PC-9 (cell line): ENCODE data around the gene ANTXR2. TPM values are rescaled to one million over a fixed set of nuclear protein-coding genes. Genes with fewer than 3 reads are reported as not detected.

ENCODE experiments used
- BruUV-seq: library from RNA; stranded (reverse); fragments of 400-500 nt; replicated peaks from 2 replicates; lab custom pipeline; 2021; lab: Mats Ljungman, UMichigan
- CTCF ChIA-PET: fragments of 300-600 bp; sonication (Branson Sonifier 250); formaldehyde crosslinking; loops from one replicate; lab custom pipeline; 2022; ENCODE audit warnings: antibody characterized with exemption; lab: Charles Lee
- POLR2A ChIA-PET: fragments of 300-600 bp; sonication (Branson Sonifier 250); formaldehyde crosslinking; loops from one replicate; lab custom pipeline; 2022; ENCODE audit warnings: antibody characterized with exemption; ENCODE audit not compliant: unreplicated experiment; lab: Charles Lee
- DNase-seq, 2 experiments: peaks; one replicate each; pipeline versions ENCODE4 v3.0.0 to v3.0.0-alpha.2; 2015 to 2022; ENCODE audit warnings: mixed read lengths in 1 of 2
- H2AFZ ChIP-seq: fragments of 200-600 bp; sonication (generic); 2 replicates; pipeline ENCODE4 v1.8.1; 2017; ENCODE audit warnings: antibody characterized with exemption
- H3F3A ChIP-seq: fragments of 200-600 bp; sonication (generic); 2 replicates; pipeline ENCODE4 v1.8.1; 2017; ENCODE audit warnings: antibody characterized with exemption, mild to moderate bottlenecking, low read depth; ENCODE audit not compliant: insufficient read depth
- H3K27ac ChIP-seq: fragments of 200-600 bp; sonication (generic); 2 replicates; pipeline ENCODE4 v1.6.1; 2016; ENCODE audit warnings: mixed run types
- H3K27me3 ChIP-seq: fragments of 200-600 bp; sonication (generic); 2 replicates; pipeline ENCODE4 v1.6.1; 2016; ENCODE audit warnings: low read depth, mixed run types; ENCODE audit not compliant: insufficient read depth
- H3K36me3 ChIP-seq: fragments of 200-600 bp; sonication (generic); 2 replicates; pipeline ENCODE4 v1.6.1; 2016; ENCODE audit warnings: low read depth, mixed run types
- H3K4me1 ChIP-seq: fragments of 200-600 bp; sonication (generic); replicated peaks from 2 replicates; pipeline ENCODE4 v1.6.1; 2016; ENCODE audit warnings: mixed run types; ENCODE audit not compliant: insufficient read depth
- H3K4me2 ChIP-seq: fragments of 200-600 bp; sonication (generic); 2 replicates; pipeline ENCODE4 v1.6.1; 2017; ENCODE audit warnings: mixed run types
- H3K4me3 ChIP-seq: fragments of 200-600 bp; sonication (generic); 2 replicates; pipeline ENCODE4 v1.6.1; 2016; ENCODE audit warnings: mixed run types
- H3K79me2 ChIP-seq: fragments of 200-600 bp; sonication (generic); 2 replicates; pipeline ENCODE4 v1.6.1; 2017; ENCODE audit warnings: low read depth, mixed run types
- H3K9me2 ChIP-seq: fragments of 200-600 bp; sonication (generic); 2 replicates; pipeline ENCODE4 v1.8.1; 2017; ENCODE audit warnings: mild to moderate bottlenecking; ENCODE audit not compliant: insufficient read depth
- H3K9me3 ChIP-seq: fragments of 200-600 bp; sonication (generic); 2 replicates; pipeline ENCODE4 v1.8.1; 2016; ENCODE audit warnings: low read depth; ENCODE audit not compliant: insufficient read depth
- H4K20me1 ChIP-seq: fragments of 200-600 bp; sonication (generic); 2 replicates; pipeline ENCODE4 v1.8.1; 2017; ENCODE audit not compliant: insufficient read depth
- CTCF ChIP-seq: fragments of 200-600 bp; sonication (generic); conservative IDR thresholded peaks from 2 replicates; pipeline ENCODE4 v1.6.1; 2017; ENCODE audit warnings: mixed run types, antibody characterized with exemption, mild to moderate bottlenecking, moderate library complexity
- EZH2 ChIP-seq: fragments of 200-600 bp; sonication (generic); IDR thresholded peaks from 2 replicates; pipeline ENCODE4 v1.8.0; 2017; ENCODE audit warnings: antibody characterized with exemption, low read depth
- intact Hi-C: fragments of 100-400 bp; cut with micrococcal nuclease; formaldehyde crosslinking; loops from one replicate; pipeline ENCODE4 v1.10.0; 2022; ENCODE audit not compliant: unreplicated experiment
- total RNA-seq: library from RNA; stranded (reverse); gene quantifications from 2 replicates; pipeline ENCODE4 v1.2.3, GENCODE V29; 2021

Gene ANTXR2
- total RNA-seq, 1 experiment from 2014 or later = 2.0 TPM

DNA sequence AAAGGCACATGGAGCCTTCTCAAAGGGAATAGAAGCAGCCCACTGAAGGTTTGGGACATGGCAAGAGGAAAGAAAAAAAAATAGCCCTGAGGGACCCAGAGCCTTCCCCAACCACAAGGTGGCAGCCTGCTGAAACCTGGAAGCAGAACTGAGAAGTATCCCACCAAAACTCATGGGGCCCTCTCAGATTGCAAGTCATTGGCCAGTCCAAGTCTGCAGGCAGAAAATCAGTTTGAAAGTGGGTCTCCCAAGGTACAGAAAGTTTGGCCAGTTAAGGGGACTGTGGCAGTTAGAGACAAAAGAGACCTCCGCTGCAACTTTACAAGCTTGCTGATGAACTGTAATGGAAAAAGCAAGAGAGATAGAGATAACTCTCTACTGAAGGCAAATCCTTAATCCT lies 155.8 kb downstream of the ANTXR2 start:
- TF ChIP-seq EZH2 (no peak), CTCF (peak; percentile 63)
- ChIA-PET CTCF (no interaction called here), POLR2A (no interaction called here)
- Histone ChIP-seq H3K79me2 (no peaks in the 10 kb centered on the region), H2AFZ (no peak overlapping the region), H3K4me3 (no peak overlapping the region), H3K9me3 (no peaks in the 10 kb centered on the region), H3K4me1 (no peaks in the 10 kb centered on the region), H3K9me2 (no peaks in the 10 kb centered on the region), H3K36me3 (no peaks in the 10 kb centered on the region), H3F3A (no peaks in the 10 kb centered on the region), H3K4me2 (no peak overlapping the region), H4K20me1 (no peaks in the 10 kb centered on the region), H3K27me3 (no peaks in the 10 kb centered on the region), H3K27ac (no peak overlapping the region)
- intact Hi-C loops = no loop called here
- no TSS peak for BruUV-seq
- peak in 1 of 2 experiments; percentile 28 for DNase-seq

DNA sequence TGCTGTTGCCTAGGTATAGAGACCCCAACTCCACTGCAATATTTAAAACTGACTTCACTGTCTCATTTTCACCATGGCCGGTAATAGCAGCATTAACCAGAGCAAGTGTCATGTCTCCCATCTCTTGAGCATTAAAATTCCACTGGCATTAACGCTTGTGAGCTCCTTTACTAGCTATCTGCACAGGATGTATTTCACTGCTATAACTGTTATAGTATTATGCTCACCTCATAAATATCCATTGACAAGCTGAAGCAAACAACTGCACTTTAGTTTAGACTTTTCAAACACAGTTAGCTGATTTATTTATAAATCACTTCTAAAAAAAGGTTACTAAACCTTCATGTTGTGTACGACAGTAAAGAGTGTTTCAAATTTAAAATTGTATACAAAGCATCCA lies 157.8 kb downstream of the ANTXR2 start:
- Histone ChIP-seq H3K27me3 (no peaks in the 10 kb centered on the region), H4K20me1 (no peaks in the 10 kb centered on the region), H3F3A (no peaks in the 10 kb centered on the region), H3K9me3 (no peaks in the 10 kb centered on the region), H3K4me2 (no peak overlapping the region), H3K27ac (no peak overlapping the region), H3K4me3 (no peak overlapping the region), H2AFZ (no peak overlapping the region), H3K79me2 (no peaks in the 10 kb centered on the region), H3K4me1 (no peaks in the 10 kb centered on the region), H3K36me3 (no peaks in the 10 kb centered on the region), H3K9me2 (no peaks in the 10 kb centered on the region)
- ChIA-PET CTCF (no interaction called here), POLR2A (no interaction called here)
- intact Hi-C loops = no loop called here
- BruUV-seq = no TSS peak
- TF ChIP-seq EZH2 (no peak), CTCF (no peak)
- DNase-seq = no peak

DNA sequence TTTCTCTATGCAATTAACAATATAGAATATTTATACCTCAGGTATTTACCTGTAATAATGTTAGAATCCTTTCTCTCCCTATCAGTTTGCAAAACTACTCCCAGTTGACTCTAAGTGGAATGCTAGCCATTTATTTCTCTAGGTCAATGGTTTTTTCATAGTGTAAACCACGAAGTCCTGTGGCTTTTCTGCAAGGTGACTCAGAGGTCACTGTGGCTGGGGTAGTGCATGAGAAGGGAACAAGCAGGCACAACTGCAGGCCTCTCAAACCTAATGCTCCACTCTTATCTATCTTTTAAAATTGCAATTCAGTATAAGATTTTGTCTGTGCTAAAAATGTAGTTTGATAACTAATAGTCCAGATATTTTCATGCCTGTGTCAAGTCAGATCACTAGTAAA lies 159.4 kb downstream of the ANTXR2 start:
- Histone ChIP-seq H3K27me3 (no peaks in the 10 kb centered on the region), H3K79me2 (no peaks in the 10 kb centered on the region), H3K4me1 (no peaks in the 10 kb centered on the region), H3K9me3 (no peaks in the 10 kb centered on the region), H3K4me2 (no peak overlapping the region), H3K27ac (no peak overlapping the region), H3F3A (no peaks in the 10 kb centered on the region), H2AFZ (no peak overlapping the region), H3K4me3 (no peak overlapping the region), H4K20me1 (no peaks in the 10 kb centered on the region), H3K36me3 (no peaks in the 10 kb centered on the region), H3K9me2 (no peaks in the 10 kb centered on the region)
- intact Hi-C loops = no loop called here
- CTCF ChIA-PET = no interaction called here
- no peak for DNase-seq
- no TSS peak for BruUV-seq
- POLR2A ChIA-PET = no interaction called here
- TF ChIP-seq EZH2 = no peak
- TF ChIP-seq CTCF = no peak
